Fibroblast of pulmonary artery (primary cell): ENCODE measurements around the gene FCN3.
"Not testable (repeated sequence)": the region's sequence is repeated elsewhere in the genome, so short reads cannot be mapped to it uniquely, and the experiment has no call there.

Experiments used
- DNase-seq: peaks from one replicate; pipeline ENCODE4 v3.0.0-alpha.2; 2010; ENCODE audit warnings: low read depth
- H3K4me3 ChIP-seq: replicated peaks from 2 replicates; pipeline ENCODE4 v1.5.1; 2011; ENCODE audit warnings: low read depth, mild to moderate bottlenecking, control low read depth, low read length, moderate library complexity
- TF ChIP-seq, protein P1 (sequence below): IDR thresholded peaks from 2 replicates; pipeline ENCODE4 v1.5.1; 2011; ENCODE audit warnings: mild to moderate bottlenecking, control low read depth, low read length, inconsistent platforms; ENCODE audit errors: missing control alignments

The FCN3 gene

DNA sequence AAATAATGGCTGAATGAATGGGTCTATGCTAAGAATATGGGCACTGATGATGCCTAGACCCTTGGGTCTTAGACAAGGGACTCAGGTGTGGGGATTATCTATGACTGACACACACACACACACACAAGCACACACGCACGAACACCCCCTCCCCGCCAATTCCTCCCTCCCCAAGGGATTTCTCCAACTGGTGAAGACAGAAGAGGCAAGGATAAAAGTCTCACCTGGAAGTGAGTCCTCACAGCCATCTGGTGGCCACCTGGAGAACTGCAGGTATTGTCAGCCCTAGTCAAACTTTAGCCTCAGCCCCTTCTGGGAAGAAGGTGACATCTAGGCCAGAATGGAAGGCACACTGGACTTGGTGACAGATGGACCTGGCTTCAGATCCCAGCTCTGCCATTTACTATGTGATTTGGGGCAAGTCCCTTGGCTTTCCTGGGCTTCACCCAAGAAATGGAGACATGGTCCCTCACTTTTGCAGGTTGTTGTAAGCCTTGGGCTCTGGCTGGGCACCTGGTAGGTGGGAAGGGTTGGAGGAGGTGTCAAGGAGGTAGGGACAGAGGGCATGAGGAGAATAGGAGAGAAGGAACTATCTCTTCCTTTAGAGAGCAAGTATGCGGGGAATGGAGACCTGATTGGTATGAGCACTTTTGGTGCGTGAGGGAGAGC is 13.8 kb upstream of the FCN3 start:
- peak; percentile 56 for DNase-seq
- TF ChIP-seq, protein P1, sequence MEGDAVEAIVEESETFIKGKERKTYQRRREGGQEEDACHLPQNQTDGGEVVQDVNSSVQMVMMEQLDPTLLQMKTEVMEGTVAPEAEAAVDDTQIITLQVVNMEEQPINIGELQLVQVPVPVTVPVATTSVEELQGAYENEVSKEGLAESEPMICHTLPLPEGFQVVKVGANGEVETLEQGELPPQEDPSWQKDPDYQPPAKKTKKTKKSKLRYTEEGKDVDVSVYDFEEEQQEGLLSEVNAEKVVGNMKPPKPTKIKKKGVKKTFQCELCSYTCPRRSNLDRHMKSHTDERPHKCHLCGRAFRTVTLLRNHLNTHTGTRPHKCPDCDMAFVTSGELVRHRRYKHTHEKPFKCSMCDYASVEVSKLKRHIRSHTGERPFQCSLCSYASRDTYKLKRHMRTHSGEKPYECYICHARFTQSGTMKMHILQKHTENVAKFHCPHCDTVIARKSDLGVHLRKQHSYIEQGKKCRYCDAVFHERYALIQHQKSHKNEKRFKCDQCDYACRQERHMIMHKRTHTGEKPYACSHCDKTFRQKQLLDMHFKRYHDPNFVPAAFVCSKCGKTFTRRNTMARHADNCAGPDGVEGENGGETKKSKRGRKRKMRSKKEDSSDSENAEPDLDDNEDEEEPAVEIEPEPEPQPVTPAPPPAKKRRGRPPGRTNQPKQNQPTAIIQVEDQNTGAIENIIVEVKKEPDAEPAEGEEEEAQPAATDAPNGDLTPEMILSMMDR, result peak; percentile 95
- H3K4me3 ChIP-seq, result no peak overlapping the region

DNA sequence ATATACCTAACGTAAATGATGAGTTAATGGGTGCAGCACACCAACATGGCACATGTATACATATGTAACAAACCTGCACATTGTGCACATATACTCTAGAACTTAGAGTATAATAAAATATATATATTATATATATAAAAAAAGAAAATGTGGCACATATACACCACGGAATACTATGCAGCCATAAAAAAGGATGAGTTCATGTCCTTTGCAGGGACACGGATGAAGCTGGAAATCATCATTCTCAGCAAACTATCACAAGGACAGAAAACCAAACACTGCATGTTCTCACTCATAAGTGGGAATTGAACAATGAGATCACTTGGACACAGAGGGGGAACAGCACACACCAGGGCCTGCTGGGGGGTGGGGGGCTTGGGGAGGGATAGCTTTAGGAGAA is 10.2 kb upstream of the FCN3 start:
- H3K4me3 ChIP-seq, DNase-seq: not testable (repeated sequence)

GRCh38 chr1:27383661-27384060 is 9.0 kb upstream of the FCN3 start:
- no peak for DNase-seq
- TF ChIP-seq, protein P1, result no peak
- H3K4me3 ChIP-seq, result no peak overlapping the region

DNA sequence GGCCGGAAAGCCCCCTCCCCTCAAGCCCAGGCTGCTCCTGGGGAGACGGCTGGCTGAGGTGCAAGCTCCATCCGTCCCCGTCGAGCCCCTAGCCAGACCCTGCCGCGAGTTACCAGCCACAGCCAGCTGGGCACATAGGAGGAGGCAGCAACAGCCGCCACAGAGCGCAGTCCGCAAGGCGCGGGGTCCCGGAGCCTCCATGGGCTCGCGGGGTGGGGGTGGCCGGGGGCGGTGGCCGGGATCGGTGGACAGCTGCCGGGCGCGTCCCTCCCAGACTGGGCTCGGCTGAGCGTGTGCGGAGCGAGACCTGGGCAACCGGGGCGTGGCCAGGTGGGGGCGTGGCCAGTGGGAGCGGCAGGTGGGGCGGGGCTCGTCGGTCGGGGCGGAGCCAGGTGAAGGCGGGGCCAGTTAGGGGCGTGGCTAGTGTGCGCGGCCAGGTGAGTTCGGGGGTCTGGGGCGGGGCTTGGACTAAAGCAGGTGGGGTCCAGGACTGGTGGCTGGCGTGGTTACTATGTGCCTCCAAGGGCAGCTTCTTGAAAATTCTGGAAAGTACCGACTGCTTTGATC is 8.5 kb upstream of the FCN3 start, which contains the start of gene CD164L2:
Gene CD164L2 (minus strand): TSS at position 295 of the 567 bp plus-strand sequence. CDS start 94 bp downstream, at position 201.
- no peak for DNase-seq

GRCh38 chr1:27381969-27382762 is 7.5 kb upstream of the FCN3 start:
- H3K4me3 ChIP-seq, result no peak overlapping the region
- no peak for DNase-seq
- TF ChIP-seq, protein P1, result no peak

More for the DNA sequence above, 8.5 kb upstream of the FCN3 start, which contains the start of gene CD164L2:
- TF ChIP-seq, protein P1, result no peak
- H3K4me3 ChIP-seq, result no peak within 1 kb of the TSS

DNA sequence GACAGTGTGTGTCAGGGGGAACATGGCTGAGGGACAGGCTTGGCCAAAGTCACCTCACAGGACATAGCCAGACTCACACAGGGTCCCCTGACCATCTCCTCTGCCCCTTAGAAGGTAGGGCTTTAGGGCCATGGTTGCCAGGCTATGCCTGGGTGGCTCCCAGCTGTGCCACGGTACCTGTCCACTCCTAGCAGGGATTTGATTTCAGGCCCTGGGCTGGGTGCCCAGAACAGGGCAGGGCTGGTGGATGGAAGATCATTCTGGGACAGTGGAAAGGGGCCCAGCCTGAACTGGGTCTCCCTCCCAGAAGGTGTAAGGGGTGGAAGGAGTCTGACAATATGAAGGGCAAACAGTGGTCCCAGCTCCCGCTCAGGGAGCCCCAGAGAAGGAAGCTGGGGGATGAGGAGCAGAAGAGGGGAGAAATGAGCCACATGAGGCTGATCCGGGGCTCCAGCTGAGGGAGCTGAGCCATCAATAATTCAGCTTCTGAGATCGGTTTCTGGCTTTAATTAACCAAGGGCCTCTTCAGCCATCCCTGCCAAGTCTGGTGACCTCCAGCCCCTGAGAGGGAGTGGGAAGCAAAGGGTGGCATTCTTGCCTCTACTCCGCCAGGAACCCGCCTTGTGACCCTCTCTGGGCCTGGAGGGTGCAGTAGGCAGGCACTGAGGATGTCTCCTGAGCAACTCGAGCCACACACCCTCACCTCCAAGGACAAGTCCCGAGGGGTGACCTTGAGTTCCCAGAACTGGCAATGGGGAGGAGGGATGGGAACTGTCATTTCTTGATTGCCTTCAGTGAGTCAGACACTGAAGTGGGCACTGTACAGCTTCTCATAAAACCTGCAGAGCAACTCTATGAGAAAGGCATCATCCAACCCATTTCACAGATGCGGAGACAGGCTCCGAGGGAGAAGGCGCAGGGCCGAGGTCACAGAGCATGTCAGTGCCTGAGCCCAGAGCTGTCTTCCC is 6.4 kb upstream of the FCN3 start:
- no peak for DNase-seq
- H3K4me3 ChIP-seq, result no peak overlapping the region
- TF ChIP-seq, protein P1, result no peak

GRCh38 chr1:27380224-27380623 is 5.6 kb upstream of the FCN3 start:
- H3K4me3 ChIP-seq, result no peak overlapping the region
- DNase-seq, result no peak
- TF ChIP-seq, protein P1, result no peak
